ENCODE data around the gene ENC1. TPM values are rescaled to one million over a fixed set of nuclear protein-coding genes. Genes with fewer than 3 reads are reported as not detected.

Gene ENC1
- total and polyA plus RNA-seq, 3 experiments from 2014 or later = 0.68 to 3.5 (median 0.93) TPM

- Mint-ChIP-seq H3K4me1 (peaks cover 0 to 3% (median 0%) of the 10 kb centered on the region in 3 donors), H3K36me3 (no peaks in the 10 kb centered on the region), H3K9me3 (no peaks in the 10 kb centered on the region), H3K27ac (no peak overlapping the region), H3K4me3 (no peak overlapping the region), H3K27me3 (peaks cover 7 to 26% of the 10 kb centered on the region in 2 donors)
- H3K27me3 ChIP-seq (ENCODE audit: insufficient read depth, low read length, poor library complexity, severe bottlenecking) = no peaks in the 10 kb centered on the region
- POLR2A ChIA-PET = no interaction called here
- H3K27ac ChIP-seq (ENCODE audit: low read depth, low read length) = no peak overlapping the region
- no peaks in the 10 kb centered on the region for H3K4me1 ChIP-seq (ENCODE audit: insufficient read depth, low read length)
- no peaks in the 10 kb centered on the region for H3K36me3 ChIP-seq (ENCODE audit: insufficient read depth, low read length)
- CTCF ChIA-PET = interaction anchor here (0.6 to 0.9 kb wide), 2 partner anchors 12 to 750 kb away, joined by 3 to 4 read pairs; no protein-coding TSS in a partner anchor
- no peak overlapping the region for H3K4me3 ChIP-seq (ENCODE audit: low read length)
- no peak for DNase-seq
- H3K9me3 ChIP-seq (ENCODE audit: low read length) = no peaks in the 10 kb centered on the region
These were observed 12.0 kb upstream of the ENC1 start for GRCh38 chr5:74652576-74652975.

GRCh38 chr5:74651710-74652109 is 11.2 kb upstream of the ENC1 start:
- no peak overlapping the region for H3K4me3 ChIP-seq (ENCODE audit: low read length)
- H3K27me3 Mint-ChIP-seq = peaks cover 7 to 21% of the 10 kb centered on the region in 2 donors
- H3K4me1 ChIP-seq (ENCODE audit: insufficient read depth, low read length) = no peaks in the 10 kb centered on the region
- CTCF ChIA-PET = interaction anchor here (1.5 kb wide), 1 partner anchor 11 kb away, joined by 4 read pairs; the partner anchor contains the start of gene ENC1
- H3K36me3 ChIP-seq (ENCODE audit: insufficient read depth, low read length) = no peaks in the 10 kb centered on the region
- no peaks in the 10 kb centered on the region for H3K9me3 ChIP-seq (ENCODE audit: low read length)
- POLR2A ChIA-PET = no interaction called here
- H3K9me3 Mint-ChIP-seq = no peaks in the 10 kb centered on the region
- H3K36me3 Mint-ChIP-seq = no peaks in the 10 kb centered on the region
- H3K4me1 Mint-ChIP-seq = peaks cover 0 to 3% (median 0%) of the 10 kb centered on the region in 3 donors
- H3K27ac Mint-ChIP-seq = no peak overlapping the region
- DNase-seq = no peak
- no peaks in the 10 kb centered on the region for H3K27me3 ChIP-seq (ENCODE audit: insufficient read depth, low read length, poor library complexity, severe bottlenecking)
- no peak overlapping the region for H3K4me3 Mint-ChIP-seq
- H3K27ac ChIP-seq (ENCODE audit: low read depth, low read length) = no peak overlapping the region

- Histone ChIP-seq H3K4me3 (ENCODE audit: low read length) (no peak overlapping the region), H3K36me3 (ENCODE audit: insufficient read depth, low read length) (no peaks in the 10 kb centered on the region), H3K4me1 (ENCODE audit: insufficient read depth, low read length) (no peaks in the 10 kb centered on the region), H3K27me3 (ENCODE audit: insufficient read depth, low read length, poor library complexity, severe bottlenecking) (no peaks in the 10 kb centered on the region), H3K27ac (ENCODE audit: low read depth, low read length) (no peak overlapping the region), H3K9me3 (ENCODE audit: low read length) (no peaks in the 10 kb centered on the region)
- POLR2A ChIA-PET = no interaction called here
- H3K4me3 Mint-ChIP-seq = no peak overlapping the region
- H3K36me3 Mint-ChIP-seq = no peaks in the 10 kb centered on the region
- H3K27me3 Mint-ChIP-seq = peaks cover 5 to 27% of the 10 kb centered on the region in 2 donors
- DNase-seq = no peak
- H3K4me1 Mint-ChIP-seq = peaks cover 0 to 3% (median 0%) of the 10 kb centered on the region in 3 donors
- CTCF ChIA-PET = interaction anchor here (0.8 to 3.2 kb wide), 13 partner anchors 8 to 1059 kb away, joined by 3 to 34 read pairs (median 5); partner anchors contain the start of gene ENC1
- H3K27ac Mint-ChIP-seq = no peak overlapping the region
- H3K9me3 Mint-ChIP-seq = no peaks in the 10 kb centered on the region
These were observed 9.0 kb upstream of the ENC1 start for GRCh38 chr5:74649421-74649973.

DNA sequence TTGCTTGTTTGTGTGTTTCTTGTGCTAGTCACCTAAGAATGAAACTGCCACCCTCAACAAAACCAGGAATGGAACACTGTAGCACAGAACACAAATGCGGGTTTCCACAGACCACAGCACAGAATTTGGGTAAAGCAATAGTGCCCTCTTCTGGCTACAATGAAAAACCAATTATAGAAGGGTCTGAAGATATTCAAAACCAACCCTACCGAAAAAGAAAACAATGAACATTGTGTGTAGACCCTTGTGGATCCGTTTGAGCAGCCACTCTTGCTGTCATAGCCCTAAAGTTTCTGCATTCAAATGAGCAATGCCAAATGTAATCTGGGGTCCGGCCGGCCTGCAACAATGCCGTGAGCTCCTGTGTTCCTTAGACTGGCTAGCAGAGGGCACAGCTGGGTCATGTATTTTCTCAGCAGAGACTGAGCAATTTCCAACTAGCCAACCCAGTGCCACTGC is 8.3 kb upstream of the ENC1 start:
- Mint-ChIP-seq H3K36me3 (no peaks in the 10 kb centered on the region), H3K9me3 (no peaks in the 10 kb centered on the region), H3K4me1 (peaks cover 0 to 3% (median 0%) of the 10 kb centered on the region in 3 donors), H3K4me3 (no peak overlapping the region), H3K27me3 (peaks cover 5 to 28% of the 10 kb centered on the region in 2 donors), H3K27ac (no peak overlapping the region)
- Histone ChIP-seq H3K4me1 (ENCODE audit: insufficient read depth, low read length) (no peaks in the 10 kb centered on the region), H3K36me3 (ENCODE audit: insufficient read depth, low read length) (no peaks in the 10 kb centered on the region), H3K9me3 (ENCODE audit: low read length) (no peaks in the 10 kb centered on the region), H3K27ac (ENCODE audit: low read depth, low read length) (no peak overlapping the region), H3K4me3 (ENCODE audit: low read length) (no peak overlapping the region), H3K27me3 (ENCODE audit: insufficient read depth, low read length, poor library complexity, severe bottlenecking) (no peaks in the 10 kb centered on the region)
- POLR2A ChIA-PET = no interaction called here
- CTCF ChIA-PET = interaction anchor here (0.8 to 3.2 kb wide), 12 partner anchors 8 to 1058 kb away, joined by 3 to 34 read pairs (median 5); partner anchors contain the start of gene ENC1
- peak in 3 of 5 donors; percentile 45 to 57 (median 49) for DNase-seq

DNA sequence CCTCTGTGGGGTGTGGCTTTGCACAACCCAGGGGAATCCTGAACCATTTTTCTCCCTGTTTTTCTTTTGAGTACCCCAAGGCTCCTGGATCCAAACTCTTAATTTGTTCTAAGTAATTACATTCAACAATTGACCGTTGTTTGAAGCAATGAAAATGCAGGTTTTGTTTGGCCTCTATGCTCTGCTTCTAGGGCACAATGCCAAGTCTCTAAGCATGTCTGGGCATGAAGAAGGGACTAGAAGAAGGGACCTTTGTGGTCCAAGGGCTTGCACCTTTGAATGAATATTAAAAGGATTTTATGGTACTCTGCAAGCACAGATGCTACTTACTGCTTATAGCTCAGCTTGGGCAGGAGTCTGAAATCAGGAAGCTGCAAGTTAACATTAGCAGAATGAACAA is 6.6 kb upstream of the ENC1 start:
- Mint-ChIP-seq H3K36me3 (no peaks in the 10 kb centered on the region), H3K4me1 (peaks cover 0 to 6% (median 2%) of the 10 kb centered on the region in 3 donors), H3K27me3 (peaks cover 8 to 32% of the 10 kb centered on the region in 2 donors), H3K4me3 (no peak overlapping the region), H3K27ac (no peak overlapping the region), H3K9me3 (no peaks in the 10 kb centered on the region)
- H3K4me3 ChIP-seq (ENCODE audit: low read length) = no peak overlapping the region
- ChIA-PET CTCF (interaction anchor here (1.2 to 1.4 kb wide), 2 partner anchors 13 to 745 kb away, joined by 3 to 6 read pairs; no protein-coding TSS in a partner anchor), POLR2A (no interaction called here)
- H3K27ac ChIP-seq (ENCODE audit: low read depth, low read length) = no peak overlapping the region
- H3K9me3 ChIP-seq (ENCODE audit: low read length) = no peaks in the 10 kb centered on the region
- H3K4me1 ChIP-seq (ENCODE audit: insufficient read depth, low read length) = no peaks in the 10 kb centered on the region
- DNase-seq = no peak
- no peaks in the 10 kb centered on the region for H3K36me3 ChIP-seq (ENCODE audit: insufficient read depth, low read length)
- no peaks in the 10 kb centered on the region for H3K27me3 ChIP-seq (ENCODE audit: insufficient read depth, low read length, poor library complexity, severe bottlenecking)

DNA sequence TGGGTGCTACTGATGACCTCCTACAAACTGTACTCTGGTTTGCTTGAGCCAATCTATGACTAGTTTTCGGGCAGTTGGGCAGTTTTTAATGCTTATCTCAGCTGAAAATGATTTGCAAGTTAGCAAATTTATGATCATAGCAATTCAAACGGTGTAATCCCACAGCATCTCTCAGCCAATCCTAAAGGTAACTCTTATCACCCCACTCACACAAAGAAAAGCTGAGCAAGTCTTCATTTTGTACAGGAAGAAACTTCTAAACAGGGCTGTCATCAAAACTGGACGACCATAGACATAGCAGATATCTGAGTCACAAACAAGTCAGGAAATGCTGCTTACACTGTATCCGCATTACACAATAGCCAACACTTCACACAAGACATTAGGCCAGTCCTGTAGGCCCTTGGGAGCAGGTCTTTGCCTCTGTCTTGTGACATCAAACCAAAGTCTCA is 2.6 kb upstream of the ENC1 start:
- no peaks in the 10 kb centered on the region for H3K9me3 ChIP-seq (ENCODE audit: low read length)
- H3K27ac ChIP-seq (ENCODE audit: low read depth, low read length) = no peak overlapping the region
- no peak for DNase-seq
- no peak overlapping the region for H3K27ac Mint-ChIP-seq
- no peak overlapping the region for H3K4me3 ChIP-seq (ENCODE audit: low read length)
- no peaks in the 10 kb centered on the region for H3K9me3 Mint-ChIP-seq
- H3K4me1 Mint-ChIP-seq = peaks cover 22 to 36% (median 32%) of the 10 kb centered on the region in 3 donors
- ChIA-PET POLR2A (no interaction called here), CTCF (interaction anchor here (0.7 to 2.4 kb wide), 3 partner anchors 724 to 741 kb away, joined by 3 to 12 read pairs (median 4); no protein-coding TSS in a partner anchor)
- peaks cover 7 to 23% of the 10 kb centered on the region in 2 donors for H3K27me3 Mint-ChIP-seq
- peaks cover 11% of the 10 kb centered on the region for H3K4me1 ChIP-seq (ENCODE audit: insufficient read depth, low read length)
- H3K27me3 ChIP-seq (ENCODE audit: insufficient read depth, low read length, poor library complexity, severe bottlenecking) = no peaks in the 10 kb centered on the region
- H3K4me3 Mint-ChIP-seq = peak overlapping the region in 2 of 7 donors; percentile 87 to 91
- H3K36me3 Mint-ChIP-seq = peaks cover 0 to 8% (median 0%) of the 10 kb centered on the region in 3 donors
- H3K36me3 ChIP-seq (ENCODE audit: insufficient read depth, low read length) = no peaks in the 10 kb centered on the region

DNA sequence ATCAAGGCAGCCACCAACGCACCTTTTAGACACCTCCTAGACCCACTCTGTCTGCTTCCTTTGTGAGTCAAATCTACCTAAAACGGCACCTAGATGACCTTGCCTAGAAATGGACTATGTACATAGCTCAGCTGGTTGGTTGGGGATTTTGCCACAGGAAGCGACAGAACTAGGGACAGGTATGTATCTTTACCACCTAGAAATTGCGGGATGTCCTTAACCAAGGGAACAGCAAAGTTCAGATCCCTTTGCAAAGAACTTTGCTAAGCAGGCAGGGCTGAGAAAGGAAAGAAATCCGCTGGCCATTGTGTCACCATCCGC is 2.0 kb upstream of the ENC1 start:
- Mint-ChIP-seq H3K36me3 (peaks cover 0 to 8% (median 0%) of the 10 kb centered on the region in 3 donors), H3K9me3 (no peaks in the 10 kb centered on the region), H3K27ac (peak overlapping the region in 3 of 8 donors; percentile 10 to 66 (median 46)), H3K4me3 (peak overlapping the region in 4 of 7 donors; percentile 87 to 96 (median 90)), H3K27me3 (peaks cover 7 to 25% of the 10 kb centered on the region in 2 donors), H3K4me1 (peaks cover 23 to 41% (median 34%) of the 10 kb centered on the region in 3 donors)
- ChIA-PET POLR2A (no interaction called here), CTCF (interaction anchor here (1.6 to 2.4 kb wide), 2 partner anchors 735 to 740 kb away, joined by 4 to 12 read pairs; no protein-coding TSS in a partner anchor)
- Histone ChIP-seq H3K9me3 (ENCODE audit: low read length) (no peaks in the 10 kb centered on the region), H3K27me3 (ENCODE audit: insufficient read depth, low read length, poor library complexity, severe bottlenecking) (no peaks in the 10 kb centered on the region), H3K27ac (ENCODE audit: low read depth, low read length) (no peak overlapping the region), H3K36me3 (ENCODE audit: insufficient read depth, low read length) (no peaks in the 10 kb centered on the region), H3K4me1 (ENCODE audit: insufficient read depth, low read length) (peaks cover 11% of the 10 kb centered on the region), H3K4me3 (ENCODE audit: low read length) (no peak overlapping the region)
- DNase-seq = no peak

All from CD8-positive, alpha-beta memory T cell (primary cell).